ENCODE results near the gene GBF1.

GRCh38 chr10:102326031-102326430 is 80.7 kb downstream of the GBF1 start:
- TF ChIP-seq CTCF (IDR thresholded peaks at IDR 0.05 in 8 of 11, conservative IDR thresholded peaks at IDR 0.05 in 3 of 11) (no peak), POLR2A (IDR thresholded peaks at IDR 0.05) (no peak), POLR2AphosphoS5 (IDR thresholded peaks at IDR 0.05) (no peak)

Data from spleen (tissue), 7 donors.